H9 (cell line): ENCODE measurements around the gene PCDHGB2. TPM values are rescaled to one million over a fixed set of nuclear protein-coding genes. Genes with fewer than 3 reads are reported as not detected.

ENCODE experiments used
- DNase-seq: peaks from one replicate; pipeline ENCODE4 v3.0.0-alpha.2; 2017
- H2AFZ ChIP-seq: one replicate; pipeline ENCODE4 v1.6.1; 2013; ENCODE audit warnings: mild to moderate bottlenecking, low read length, control low read depth, moderate library complexity
- H2AK5ac ChIP-seq: 2 replicates; pipeline ENCODE4 v1.6.1; 2013; ENCODE audit warnings: low read length, control low read depth, mixed read lengths; ENCODE audit not compliant: insufficient read length
- H2BK120ac ChIP-seq: one replicate; pipeline ENCODE4 v1.6.1; 2013; ENCODE audit warnings: low read depth, mild to moderate bottlenecking, low read length, control low read depth, inconsistent platforms; ENCODE audit not compliant: poor library complexity, severe bottlenecking
- H2BK12ac ChIP-seq: 2 replicates; pipeline ENCODE4 v1.6.1; 2013; ENCODE audit warnings: low read length, control low read depth, mixed read lengths, low read depth; ENCODE audit not compliant: insufficient read length
- H2BK15ac ChIP-seq: 2 replicates; pipeline ENCODE4 v1.6.1; 2013; ENCODE audit warnings: low read depth, low read length, control low read depth
- H2BK20ac ChIP-seq: one replicate; pipeline ENCODE4 v1.6.1; 2013; ENCODE audit warnings: low read depth, mild to moderate bottlenecking, low read length, control low read depth, inconsistent platforms; ENCODE audit not compliant: poor library complexity, severe bottlenecking
- H2BK5ac ChIP-seq: 2 replicates; pipeline ENCODE4 v1.6.1; 2013; ENCODE audit warnings: low read length, control low read depth, mixed read lengths; ENCODE audit not compliant: insufficient read length
- H3K14ac ChIP-seq: 2 replicates; pipeline ENCODE4 v1.6.1; 2013; ENCODE audit warnings: low read length, control low read depth; ENCODE audit not compliant: insufficient read depth
- H3K18ac ChIP-seq: 2 replicates; pipeline ENCODE4 v1.6.1; 2013; ENCODE audit warnings: low read depth, mild to moderate bottlenecking, mixed read lengths, low read length, control low read depth; ENCODE audit not compliant: insufficient read length
- H3K23ac ChIP-seq: 2 replicates; pipeline ENCODE4 v1.6.1; 2013; ENCODE audit warnings: low read length, control low read depth, mixed read lengths, low read depth; ENCODE audit not compliant: insufficient read length
- H3K23me2 ChIP-seq: 2 replicates; pipeline ENCODE4 v1.6.1; 2013; ENCODE audit warnings: low read depth, mild to moderate bottlenecking, mixed read lengths, low read length, control low read depth; ENCODE audit not compliant: insufficient read length, poor library complexity, severe bottlenecking
- H3K27ac ChIP-seq: 2 replicates; pipeline ENCODE4 v1.5.1; 2013; ENCODE audit warnings: low read length, control low read depth, mixed read lengths, low read depth; ENCODE audit not compliant: insufficient read length
- H3K27me3 ChIP-seq: 2 replicates; pipeline ENCODE4 v1.6.1; 2013; ENCODE audit warnings: low read length, control low read depth, inconsistent platforms; ENCODE audit not compliant: insufficient read depth
- H3K4ac ChIP-seq: 2 replicates; pipeline ENCODE4 v1.6.1; 2013; ENCODE audit warnings: low read depth, mild to moderate bottlenecking, control low read depth, inconsistent platforms, low read length, moderate library complexity
- H3K4me1 ChIP-seq: 2 replicates; pipeline ENCODE4 v1.6.1; 2013; ENCODE audit warnings: low read length, control low read depth, inconsistent platforms; ENCODE audit not compliant: insufficient read depth
- H3K4me2 ChIP-seq: 2 replicates; pipeline ENCODE4 v1.6.1; 2013; ENCODE audit warnings: low read length, control low read depth, mixed read lengths; ENCODE audit not compliant: insufficient read length, insufficient read depth
- H3K56ac ChIP-seq: 2 replicates; pipeline ENCODE4 v1.6.1; 2013; ENCODE audit warnings: low read depth, mild to moderate bottlenecking, mixed read lengths, low read length, control low read depth; ENCODE audit not compliant: insufficient read length
- H3K79me1 ChIP-seq: 2 replicates; pipeline ENCODE4 v1.6.1; 2013; ENCODE audit warnings: low read depth, mild to moderate bottlenecking, moderate library complexity, low read length, control low read depth, inconsistent platforms; ENCODE audit not compliant: insufficient read depth, poor library complexity, severe bottlenecking
- H3K79me2 ChIP-seq: 2 replicates; pipeline ENCODE4 v1.6.1; 2013; ENCODE audit warnings: low read length, control low read depth, inconsistent platforms; ENCODE audit not compliant: insufficient read depth
- H3K9ac ChIP-seq: 2 replicates; pipeline ENCODE4 v1.6.1; 2013; ENCODE audit warnings: low read length, control low read depth, mixed read lengths; ENCODE audit not compliant: insufficient read length; ENCODE audit errors: extremely low read depth
- H3K9me3 ChIP-seq: one replicate; pipeline ENCODE4 v1.6.1; 2013; ENCODE audit warnings: low read depth, low read length, inconsistent platforms; ENCODE audit not compliant: control insufficient read depth
- H3T11ph ChIP-seq: one replicate; pipeline ENCODE4 v1.6.1; 2013; ENCODE audit warnings: mild to moderate bottlenecking, low read length, control low read depth, inconsistent platforms
- H4K20me1 ChIP-seq: one replicate; pipeline ENCODE4 v1.6.1; 2013; ENCODE audit not compliant: control insufficient read depth, insufficient read length, insufficient read depth
- H4K5ac ChIP-seq: 2 replicates; pipeline ENCODE4 v1.6.1; 2013; ENCODE audit warnings: low read depth, mild to moderate bottlenecking, mixed read lengths, low read length, control low read depth; ENCODE audit not compliant: insufficient read length
- H4K8ac ChIP-seq: replicated peaks from 2 replicates; pipeline ENCODE4 v1.6.1; 2013; ENCODE audit warnings: low read length, control low read depth, mixed read lengths, low read depth; ENCODE audit not compliant: insufficient read length
- H4K91ac ChIP-seq: 2 replicates; pipeline ENCODE4 v1.6.1; 2013; ENCODE audit warnings: low read depth, mild to moderate bottlenecking, moderate library complexity, mixed read lengths, low read length, control low read depth; ENCODE audit not compliant: insufficient read length
- H3K27ac Mint-ChIP-seq, 3 experiments: 2 replicates in 2 of 3; 3 replicates in 1 of 3; pipeline ENCODE4 v1.8.0; 2020 to 2021; ENCODE audit warnings: mixed read lengths in 3 of 3, mild to moderate bottlenecking in 1 of 3, moderate library complexity in 1 of 3
- H3K27me3 Mint-ChIP-seq: 2 replicates; pipeline ENCODE4 v1.8.0; 2021; ENCODE audit warnings: low read depth, mild to moderate bottlenecking, moderate library complexity, mixed read lengths
- H3K36me3 Mint-ChIP-seq, 3 experiments: 2 replicates in 2 of 3; 3 replicates in 1 of 3; pipeline ENCODE4 v1.8.0; 2020 to 2021; ENCODE audit warnings: low read depth in 3 of 3, mixed read lengths in 3 of 3; ENCODE audit not compliant: insufficient read depth in 1 of 3
- H3K4me1 Mint-ChIP-seq, 2 experiments: 2 replicates each; pipeline ENCODE4 v1.8.0; 2020; ENCODE audit warnings: mixed read lengths in 2 of 2
- H3K4me3 Mint-ChIP-seq, 2 experiments: 2 replicates in 1 of 2; 3 replicates in 1 of 2; pipeline ENCODE4 v1.8.0; 2020 to 2021; ENCODE audit warnings: mild to moderate bottlenecking in 2 of 2, mixed read lengths in 2 of 2, moderate library complexity in 1 of 2
- H3K9me3 Mint-ChIP-seq, 2 experiments: 2 replicates in 1 of 2; 3 replicates in 1 of 2; pipeline ENCODE4 v1.8.0; 2020; ENCODE audit warnings: mild to moderate bottlenecking in 2 of 2, mixed read lengths in 2 of 2, moderate library complexity in 1 of 2
- CTCF ChIP-seq: fragments of 200-600 bp; sonication (generic); conservative IDR thresholded peaks from 3 replicates; pipeline ENCODE4 v1.8.0; 2021; ENCODE audit warnings: antibody characterized with exemption, mild to moderate bottlenecking
- WGBS: extraction: QIAGEN DNeasy Blood & Tissue Kit; methylation state at CpG from one replicate; pipeline ENCODE4 v1.1.7; 2013; ENCODE audit warnings: missing lambda C conversion rate, low lambda C conversion rate, mixed read lengths; ENCODE audit not compliant: insufficient read length; ENCODE audit errors: extremely low coverage; 5-methylcytosine and 5-hydroxymethylcytosine counted together
- total RNA-seq: library from RNA; stranded (reverse); gene quantifications from 2 replicates; pipeline ENCODE4 v1.2.1, GENCODE V29; 2021

Gene PCDHGB2
- total RNA-seq, 1 experiment from 2014 or later, result 3.8 TPM

GRCh38 chr5:141389153-141390042, 29.6 kb downstream of the PCDHGB2 start:
- no peak for TF ChIP-seq CTCF
- Mint-ChIP-seq H3K36me3 (peaks cover 28 to 62% (median 45%) of the 10 kb centered on the region in 3 experiments), H3K27me3 (peaks cover 13% of the 10 kb centered on the region), H3K4me1 (no peaks in the 10 kb centered on the region), H3K9me3 (peaks cover 68 to 74% of the 10 kb centered on the region in 2 experiments), H3K4me3 (no peak overlapping the region), H3K27ac (no peak overlapping the region)
- H2BK20ac ChIP-seq, result no peak overlapping the region
- no peak overlapping the region for H3K27ac ChIP-seq
- H3K23me2 ChIP-seq, result no peaks in the 10 kb centered on the region
- no peaks in the 10 kb centered on the region for H3K79me1 ChIP-seq
- no peak overlapping the region for H3K23ac ChIP-seq
- 0 out of 2 replicates have a peak, but pooled peaks cover 2% of the 10 kb centered on the region for H3K4me1 ChIP-seq
- H3K9me3 ChIP-seq, result peaks cover 44% of the 10 kb centered on the region
- no peak for DNase-seq
- H3K27me3 ChIP-seq, result no peaks in the 10 kb centered on the region
- no peak overlapping the region for H2BK120ac ChIP-seq
- no peak overlapping the region for H4K91ac ChIP-seq
- no peak overlapping the region for H3K14ac ChIP-seq
- no peak overlapping the region for H4K5ac ChIP-seq
- H2BK12ac ChIP-seq, result no peak overlapping the region
- no peaks in the 10 kb centered on the region for H3K79me2 ChIP-seq
- no peaks in the 10 kb centered on the region for H4K20me1 ChIP-seq
- WGBS, result no CpG with 5 or more reads among the region's 77 CpGs
- no peak overlapping the region for H3T11ph ChIP-seq
- H2AK5ac ChIP-seq, result no peak overlapping the region
- no peak overlapping the region for H2BK5ac ChIP-seq
- H3K4ac ChIP-seq, result no peak overlapping the region
- no peak overlapping the region for H3K18ac ChIP-seq
- no peak overlapping the region for H4K8ac ChIP-seq
- H3K56ac ChIP-seq, result no peak overlapping the region
- no peak overlapping the region for H3K4me2 ChIP-seq
- H2AFZ ChIP-seq, result no peak overlapping the region
- no peak overlapping the region for H2BK15ac ChIP-seq
- no peak overlapping the region for H3K9ac ChIP-seq
